Spleen (tissue), 11 donors: ENCODE results near the gene C11orf65. TPM values are rescaled to one million over a fixed set of nuclear protein-coding genes. Genes with fewer than 3 reads are reported as not detected.

Experiments
- DNase-seq: peaks from one replicate; pipeline ENCODE4 v3.0.0-alpha.2; 2020
- H3K27ac ChIP-seq, 8 donors: fragments of 200-600 bp; sonication (generic) in 7 of 8; 1 replicate in 4 of 8; 2 replicates in 4 of 8; pipeline versions ENCODE4 v1.5.0 to v1.8.0; 2016 to 2021; ENCODE audit warnings: inconsistent platforms in 4 of 8, mild to moderate bottlenecking in 4 of 8, moderate library complexity in 1 of 8
- H3K27me3 ChIP-seq, 7 donors: fragments of 200-600 bp; sonication (generic) in 6 of 7; replicated peaks in 1 of 7; 1 replicate in 4 of 7; 2 replicates in 3 of 7; pipeline versions ENCODE4 v1.5.0 to v1.8.0; 2016 to 2021; ENCODE audit warnings: inconsistent platforms in 3 of 7, mild to moderate bottlenecking in 1 of 7
- H3K36me3 ChIP-seq, 6 donors: fragments of 200-600 bp; sonication (generic) in 5 of 6; 1 replicate in 4 of 6; 2 replicates in 2 of 6; pipeline versions ENCODE4 v1.5.0 to v1.8.0; 2016 to 2021; ENCODE audit warnings: inconsistent platforms in 2 of 6
- H3K4me1 ChIP-seq, 6 donors: fragments of 200-600 bp; sonication (generic) in 5 of 6; 1 replicate in 3 of 6; 2 replicates in 3 of 6; pipeline versions ENCODE4 v1.5.0 to v1.8.0; 2016 to 2021; ENCODE audit warnings: inconsistent platforms in 3 of 6
- H3K4me3 ChIP-seq, 8 donors: fragments of 200-600 bp; sonication (generic) in 7 of 8; 1 replicate in 4 of 8; 2 replicates in 4 of 8; pipeline versions ENCODE4 v1.5.0 to v1.8.0; 2016 to 2021; ENCODE audit warnings: inconsistent platforms in 4 of 8, mild to moderate bottlenecking in 4 of 8, moderate library complexity in 2 of 8
- H3K9me3 ChIP-seq, 8 donors: fragments of 200-600 bp; sonication (generic) in 7 of 8; 1 replicate in 4 of 8; 2 replicates in 4 of 8; pipeline versions ENCODE4 v1.5.0 to v1.8.0; 2016 to 2021; ENCODE audit warnings: inconsistent platforms in 4 of 8
- POLR2A ChIP-seq, 3 donors: fragments of 450-650 bp; IDR thresholded peaks; one replicate each; pipeline ENCODE4 v1.5.1; 2017; ENCODE audit warnings: antibody characterized with exemption in 3 of 3, mild to moderate bottlenecking in 1 of 3
- POLR2AphosphoS5 ChIP-seq, 3 donors: sonication (generic); formaldehyde crosslinking; IDR thresholded peaks; one replicate each; pipeline ENCODE4 v1.5.1; 2017; ENCODE audit warnings: antibody characterized with exemption in 3 of 3
- WGBS, 5 donors: extraction: QIAGEN DNeasy Blood & Tissue Kit in 3 of 5; methylation state at CpG; one replicate each; pipeline versions ENCODE4 v1.1.5 to v1.1.7; 2013 to 2018; 5-methylcytosine and 5-hydroxymethylcytosine counted together
- intact Hi-C: fragments of 100-400 bp; cut with DNase I; formaldehyde crosslinking; loops from one replicate; pipeline ENCODE4 v1.15.0; 2023; ENCODE audit warnings: low total_unique reads
- polyA plus RNA-seq, 3 donors: library from polyadenylated mRNA; stranded (reverse); fragments of 200-250 nt; gene quantifications; one replicate each; pipeline ENCODE4 v1.2.1, GENCODE V29; 2013
- total RNA-seq, 7 donors: library from RNA; depleted of rRNA in 3 of 7; stranded (reverse); fragments of >200 nt in 3 of 7; fragmentation: NEBNext Ultra II Directional in 4 of 7; extraction: Animal tissue kit (Norgen Biotek cat#: 25700) in 4 of 7; gene quantifications; one replicate each; pipeline versions ENCODE4 v1.1.0 to v1.2.1, GENCODE V29; 2016 to 2021
- TF ChIP-seq, protein P1 (sequence below), 11 experiments: fragments of 200-600 bp in 7 of 11; fragments of 450-650 bp in 4 of 11; sonication (generic) in 4 of 11; IDR thresholded peaks in 8 of 11; conservative IDR thresholded peaks in 3 of 11; 1 replicate in 7 of 11; 2 replicates in 4 of 11; pipeline versions ENCODE4 v1.4.0 to v1.8.0; 2016 to 2021; ENCODE audit warnings: antibody characterized with exemption in 11 of 11, inconsistent platforms in 4 of 11, mild to moderate bottlenecking in 1 of 11
- donor health status: healthy with polysubstance abuse.
- donor health status: DM: no; HTN: no; CAD: no; lungs with moderate emphysema.
- donor health status: DM: no; HTN: no; CAD: no.
- donor health status: Bipolar disorder and iron deficiency.
- donor health status: healthy.
- donor health status: DM: no; HTN: no; CAD: no.
- donor health status: DM: yes; HTN: yes; CAD: no.

The C11orf65 gene
- total and polyA plus RNA-seq, 10 donors, result 0.22 to 1.0 (median 0.59) TPM; not detected in 1

DNA sequence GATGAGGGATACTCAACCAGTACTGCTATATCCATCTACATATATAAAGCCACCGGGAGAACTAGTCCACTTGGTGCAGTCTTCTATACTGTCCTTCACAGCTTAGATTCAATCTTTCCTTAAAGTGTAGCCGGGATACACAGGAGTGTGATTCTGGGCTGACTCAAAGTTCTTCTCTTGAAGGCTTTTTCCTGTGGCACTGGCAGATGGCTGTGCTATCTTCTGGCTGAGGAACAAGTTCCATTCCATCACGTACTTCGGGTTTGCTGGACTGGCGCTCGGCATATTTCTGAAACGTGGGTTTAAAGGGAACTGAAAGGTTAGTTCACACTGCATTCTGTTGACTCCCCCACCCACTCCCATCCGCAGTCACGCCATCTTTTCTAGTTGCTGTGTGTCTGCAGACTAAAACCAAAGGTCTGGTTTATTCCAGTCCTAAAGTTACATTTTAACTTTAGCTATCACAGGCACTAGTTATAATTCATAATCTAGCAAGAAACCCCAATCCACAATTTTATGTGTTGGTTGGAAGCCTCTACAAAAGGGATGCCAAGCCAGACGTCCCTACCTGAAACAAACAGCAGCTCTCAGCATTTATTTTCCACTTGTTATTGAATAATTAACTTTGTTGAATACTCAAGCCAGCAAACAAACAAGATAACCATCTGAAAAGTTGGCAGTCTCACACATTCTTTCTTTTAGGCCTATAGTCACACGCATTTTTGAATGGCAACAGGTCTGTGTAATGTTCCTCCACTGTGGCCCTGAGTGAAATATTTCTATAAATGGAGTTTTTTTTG lies 7.5 kb upstream of the C11orf65 start:
- Histone ChIP-seq H3K9me3 (no peaks in the 10 kb centered on the region), H3K36me3 (peaks cover 3 to 62% (median 22%) of the 10 kb centered on the region in 6 donors), H3K4me3 (no peak overlapping the region), H3K4me1 (no peaks in the 10 kb centered on the region), H3K27me3 (no peaks in the 10 kb centered on the region), H3K27ac (no peak overlapping the region)
- no peak for DNase-seq
- 91 to 96% (median 93%) methylated on average over 11 of the region's 11 CpGs for WGBS, 5 donors
- TF ChIP-seq POLR2A (IDR thresholded peaks at IDR 0.05) (no peak), POLR2AphosphoS5 (IDR thresholded peaks at IDR 0.05) (no peak)
- TF ChIP-seq, protein P1, sequence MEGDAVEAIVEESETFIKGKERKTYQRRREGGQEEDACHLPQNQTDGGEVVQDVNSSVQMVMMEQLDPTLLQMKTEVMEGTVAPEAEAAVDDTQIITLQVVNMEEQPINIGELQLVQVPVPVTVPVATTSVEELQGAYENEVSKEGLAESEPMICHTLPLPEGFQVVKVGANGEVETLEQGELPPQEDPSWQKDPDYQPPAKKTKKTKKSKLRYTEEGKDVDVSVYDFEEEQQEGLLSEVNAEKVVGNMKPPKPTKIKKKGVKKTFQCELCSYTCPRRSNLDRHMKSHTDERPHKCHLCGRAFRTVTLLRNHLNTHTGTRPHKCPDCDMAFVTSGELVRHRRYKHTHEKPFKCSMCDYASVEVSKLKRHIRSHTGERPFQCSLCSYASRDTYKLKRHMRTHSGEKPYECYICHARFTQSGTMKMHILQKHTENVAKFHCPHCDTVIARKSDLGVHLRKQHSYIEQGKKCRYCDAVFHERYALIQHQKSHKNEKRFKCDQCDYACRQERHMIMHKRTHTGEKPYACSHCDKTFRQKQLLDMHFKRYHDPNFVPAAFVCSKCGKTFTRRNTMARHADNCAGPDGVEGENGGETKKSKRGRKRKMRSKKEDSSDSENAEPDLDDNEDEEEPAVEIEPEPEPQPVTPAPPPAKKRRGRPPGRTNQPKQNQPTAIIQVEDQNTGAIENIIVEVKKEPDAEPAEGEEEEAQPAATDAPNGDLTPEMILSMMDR (IDR thresholded peaks at IDR 0.05 in 8 of 11, conservative IDR thresholded peaks at IDR 0.05 in 3 of 11), result no peak
- intact Hi-C loops, result no loop called here

DNA sequence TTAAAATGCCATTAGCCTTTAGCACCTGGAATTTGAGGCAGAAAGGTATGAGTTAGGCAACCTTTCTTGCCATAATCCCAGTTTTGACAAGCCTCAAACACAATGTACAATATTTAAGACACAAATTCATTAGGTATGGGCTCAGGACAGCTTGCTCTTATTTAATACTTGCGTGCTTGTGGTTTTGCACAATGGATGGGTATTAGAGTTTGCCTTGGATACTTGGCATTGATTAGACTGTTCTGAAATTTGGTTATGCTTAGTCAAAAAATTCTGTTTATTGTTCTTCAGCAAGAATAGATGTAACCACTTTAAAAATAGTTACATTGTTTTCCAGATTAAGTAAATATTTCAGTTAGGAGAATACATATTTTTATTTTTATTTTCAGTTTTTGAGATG lies 5.4 kb upstream of the C11orf65 start:
- H3K27ac ChIP-seq, result no peak overlapping the region
- H3K4me3 ChIP-seq, result no peak overlapping the region
- no peak for DNase-seq
- peaks cover 0 to 8% (median 6%) of the 10 kb centered on the region in 6 donors for H3K4me1 ChIP-seq
- H3K27me3 ChIP-seq, result no peaks in the 10 kb centered on the region
- intact Hi-C loops, result no loop called here
- TF ChIP-seq POLR2A (IDR thresholded peaks at IDR 0.05), result no peak
- TF ChIP-seq, protein P1 (IDR thresholded peaks at IDR 0.05 in 8 of 11, conservative IDR thresholded peaks at IDR 0.05 in 3 of 11), result no peak
- TF ChIP-seq POLR2AphosphoS5 (IDR thresholded peaks at IDR 0.05), result no peak
- H3K36me3 ChIP-seq, result peaks cover 3 to 47% (median 22%) of the 10 kb centered on the region in 6 donors
- 93 to 100% (median 96%) methylated on average over 1 of the region's 1 CpG for WGBS, 5 donors
- no peaks in the 10 kb centered on the region for H3K9me3 ChIP-seq

DNA sequence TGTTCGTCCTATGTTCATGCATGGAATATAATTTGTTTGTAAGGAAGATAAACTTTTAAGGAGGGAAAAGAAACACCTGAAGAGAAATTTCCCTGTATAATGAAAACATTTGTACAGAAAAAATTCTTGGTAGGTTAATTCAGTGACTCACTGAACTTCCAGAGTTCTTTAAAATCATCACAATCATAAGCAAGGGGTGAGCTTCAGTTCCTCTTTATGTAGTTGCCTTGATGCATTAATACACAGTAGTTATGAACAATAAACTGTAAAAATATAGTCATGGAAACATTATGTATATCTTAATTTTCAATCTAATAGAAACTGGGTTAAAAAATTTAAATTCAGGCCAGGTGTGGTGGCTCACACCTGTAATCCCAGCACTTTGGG lies 1.1 kb upstream of the C11orf65 start:
- 83 to 97% (median 86%) methylated on average over 1 of the region's 1 CpG for WGBS, 5 donors
- intact Hi-C loops, result no loop called here
- H3K27ac ChIP-seq, result peak overlapping the region in 1 of 8 donors; percentile 98

DNA sequence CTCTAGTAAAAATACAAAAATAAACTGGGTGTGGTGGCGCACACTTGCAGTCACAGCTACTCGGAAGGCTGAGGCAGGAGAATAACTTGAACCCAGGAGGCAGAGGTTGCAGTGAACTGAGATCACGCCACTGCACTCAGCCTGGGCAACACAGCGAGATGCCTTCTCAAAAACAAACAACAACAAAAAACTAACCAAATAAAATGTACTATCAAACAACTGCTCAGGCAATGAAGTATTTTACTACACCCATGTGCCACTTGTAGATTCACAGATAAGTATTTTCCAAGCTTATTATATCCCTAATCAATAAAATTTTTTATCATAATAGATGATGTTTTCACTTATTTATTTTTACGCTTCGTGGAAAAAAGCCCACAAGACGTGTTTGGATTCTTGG lies 924 bp downstream of the C11orf65 start:
- Histone ChIP-seq H3K4me3 (peak overlapping the region; percentile 41 to 67 (median 52)), H3K36me3 (no peaks in the 10 kb centered on the region), H3K27ac (peak overlapping the region; percentile 90 to 98 (median 96)), H3K27me3 (no peaks in the 10 kb centered on the region), H3K9me3 (no peaks in the 10 kb centered on the region), H3K4me1 (peaks cover 0 to 25% (median 17%) of the 10 kb centered on the region in 6 donors)
- 54 to 55% (median 54%) methylated on average over 7 of the region's 7 CpGs for WGBS, 5 donors
- TF ChIP-seq POLR2A (IDR thresholded peaks at IDR 0.05) (no peak), POLR2AphosphoS5 (IDR thresholded peaks at IDR 0.05) (no peak)
- TF ChIP-seq, protein P1 (IDR thresholded peaks at IDR 0.05 in 8 of 11, conservative IDR thresholded peaks at IDR 0.05 in 3 of 11), result no peak
- intact Hi-C loops, result no loop called here
- DNase-seq, result no peak

More for the DNA sequence above, 1.1 kb upstream of the C11orf65 start:
- no peaks in the 10 kb centered on the region for H3K27me3 ChIP-seq
- H3K4me1 ChIP-seq, result peaks cover 0 to 25% (median 17%) of the 10 kb centered on the region in 6 donors
- TF ChIP-seq, protein P1 (IDR thresholded peaks at IDR 0.05 in 8 of 11, conservative IDR thresholded peaks at IDR 0.05 in 3 of 11), result no peak
- TF ChIP-seq POLR2AphosphoS5 (IDR thresholded peaks at IDR 0.05), result no peak
- no peak for TF ChIP-seq POLR2A (IDR thresholded peaks at IDR 0.05)
- H3K9me3 ChIP-seq, result no peaks in the 10 kb centered on the region
- H3K36me3 ChIP-seq, result peaks cover 0 to 6% (median 1%) of the 10 kb centered on the region in 6 donors
- H3K4me3 ChIP-seq, result no peak overlapping the region
- no peak for DNase-seq
